Measurements from ENCODE around the gene MAFG. TPM values are rescaled to one million over a fixed set of nuclear protein-coding genes. Genes with fewer than 3 reads are reported as not detected.
A peak's percentile ranks its signal among the peaks of the same experiment; 100 is the strongest.

The MAFG gene
- total and polyA plus RNA-seq, 2 donors (not counting 3 experiments of a cell fraction or from before 2014, with no cell fraction given), result 27.6 to 35.0 TPM

GRCh38 chr17:81895400-81895799 lies 32.1 kb downstream of the MAFG start:
- ChIA-PET POLR2A (no interaction called here), CTCF (no interaction called here)
- Histone ChIP-seq H3K27ac (ENCODE audit: insufficient read depth, low read depth, low read length) (no peak overlapping the region), H3K36me3 (ENCODE audit: control insufficient read depth in 2 of 2, extremely low read depth in 1 of 2, insufficient read depth in 2 of 2, low read length in 2 of 2) (peaks cover 7 to 9% of the 10 kb centered on the region in 2 experiments), H3K4me2 (ENCODE audit: insufficient read depth, low read length) (no peak overlapping the region), H4K20me1 (replicated peaks; ENCODE audit: control insufficient read depth, extremely low read depth, insufficient read depth, low read length) (no peaks in the 10 kb centered on the region), H2AFZ (ENCODE audit: low read depth, low read length) (no peak overlapping the region), H3K4me3 (replicated peaks in 1 of 3; ENCODE audit: insufficient read depth in 1 of 3, low read depth in 1 of 3, low read length in 3 of 3) (no peak overlapping the region), H3K9ac (replicated peaks; ENCODE audit: extremely low read depth, insufficient read depth, low read length) (no peak overlapping the region), H3K9me3 (replicated peaks; ENCODE audit: control insufficient read depth, insufficient read depth, low read length) (no peaks in the 10 kb centered on the region), H3K9me1 (replicated peaks; ENCODE audit: control insufficient read depth, extremely low read depth, insufficient read depth, low read length) (no peaks in the 10 kb centered on the region), H3K79me2 (ENCODE audit: control insufficient read depth, insufficient read depth, low read length) (peaks cover 19% of the 10 kb centered on the region), H3K4me1 (ENCODE audit: control insufficient read depth, extremely low read depth, insufficient read depth, low read length) (peaks cover 3% of the 10 kb centered on the region), H3K27me3 (ENCODE audit: control insufficient read depth in 2 of 2, insufficient read depth in 2 of 2, low read length in 2 of 2) (no peaks in the 10 kb centered on the region)
- TF ChIP-seq GATA2 (IDR thresholded peaks at IDR 0.05; ENCODE audit: insufficient read depth, insufficient read length, low read depth, low read length), result no peak
- dilution Hi-C loops (cut with MboI; ENCODE audit: extremely low pct_ligation_motif_present, low sequenced_read_pairs), result no loop called here
- FAIRE-seq, result no peak
- no peak for DNase-seq (ENCODE audit: low read depth, low spot score)
- BruUV-seq (replicated peaks), result no TSS peak
- intact Hi-C loops (cut with micrococcal nuclease), result no loop called here

- intact Hi-C loops (cut with micrococcal nuclease) (loop anchor here (1.0 to 2.0 kb wide), 3 partner anchors 20 to 31 kb away; partner anchors contain the start of genes ARHGDIA, P4HB and PCYT2), dilution Hi-C loops (cut with MboI; ENCODE audit: extremely low pct_ligation_motif_present, low sequenced_read_pairs) (no loop called here)
- H3K4me2 ChIP-seq (ENCODE audit: insufficient read depth, low read length), result no peak overlapping the region
- CTCF ChIA-PET, result interaction anchor here (2.5 kb wide), 1 partner anchor 21 kb away, joined by 10 read pairs; the partner anchor contains the start of gene ARHGDIA
- H3K4me1 ChIP-seq (ENCODE audit: control insufficient read depth, extremely low read depth, insufficient read depth, low read length), result peaks cover 13% of the 10 kb centered on the region
- DNase-seq (ENCODE audit: low read depth, low spot score) (no peak), FAIRE-seq (no peak)
- H3K9me1 ChIP-seq (replicated peaks; ENCODE audit: control insufficient read depth, extremely low read depth, insufficient read depth, low read length), result no peaks in the 10 kb centered on the region
- POLR2A ChIA-PET, result no interaction called here
- H4K20me1 ChIP-seq (replicated peaks; ENCODE audit: control insufficient read depth, extremely low read depth, insufficient read depth, low read length), result no peaks in the 10 kb centered on the region
- H3K27ac ChIP-seq (ENCODE audit: insufficient read depth, low read depth, low read length), result peak overlapping the region; percentile 73
- H3K79me2 ChIP-seq (ENCODE audit: control insufficient read depth, insufficient read depth, low read length), result peaks cover 51% of the 10 kb centered on the region
- H2AFZ ChIP-seq (ENCODE audit: low read depth, low read length), result no peak overlapping the region
- TF ChIP-seq JUN (IDR thresholded peaks at IDR 0.05; ENCODE audit: borderline replicate concordance, insufficient read depth, insufficient read length, low read depth) (no peak), GATA2 (IDR thresholded peaks at IDR 0.05; ENCODE audit: insufficient read depth, insufficient read length, low read depth, low read length) (no peak)
- peak overlapping the region; percentile 84 for H3K9ac ChIP-seq (replicated peaks; ENCODE audit: extremely low read depth, insufficient read depth, low read length)
- peak overlapping the region; percentile 76 to 96 (median 77) for H3K4me3 ChIP-seq (replicated peaks in 1 of 3; ENCODE audit: insufficient read depth in 1 of 3, low read depth in 1 of 3, low read length in 3 of 3)
- no TSS peak for BruUV-seq (replicated peaks)
- H3K36me3 ChIP-seq (ENCODE audit: control insufficient read depth in 2 of 2, extremely low read depth in 1 of 2, insufficient read depth in 2 of 2, low read length in 2 of 2), result peaks cover 25 to 33% of the 10 kb centered on the region in 2 experiments
- no peaks in the 10 kb centered on the region for H3K27me3 ChIP-seq (ENCODE audit: control insufficient read depth in 2 of 2, insufficient read depth in 2 of 2, low read length in 2 of 2)
- H3K9me3 ChIP-seq (replicated peaks; ENCODE audit: control insufficient read depth, insufficient read depth, low read length), result no peaks in the 10 kb centered on the region
Measured at GRCh38 chr17:81891303-81891552, 36.3 kb downstream of the MAFG start.

Measured in endothelial cell of umbilical vein (primary cell).